GM23248 (cell line): ENCODE results near the gene FAT4.

Source experiments
- EZH2 ChIP-seq: fragments of 200-600 bp; sonication (generic); IDR thresholded peaks from 2 replicates; pipeline ENCODE4 v1.6.1; 2018; ENCODE audit warnings: antibody characterized with exemption, mild to moderate bottlenecking; ENCODE audit not compliant: insufficient read depth, poor library complexity, severe bottlenecking
- EZH2phosphoT487 ChIP-seq: fragments of 200-600 bp; sonication (generic); IDR thresholded peaks from 2 replicates; pipeline ENCODE4 v1.6.1; 2018; ENCODE audit warnings: antibody characterized with exemption, moderate library complexity, mild to moderate bottlenecking, low read depth; ENCODE audit not compliant: insufficient read depth

DNA sequence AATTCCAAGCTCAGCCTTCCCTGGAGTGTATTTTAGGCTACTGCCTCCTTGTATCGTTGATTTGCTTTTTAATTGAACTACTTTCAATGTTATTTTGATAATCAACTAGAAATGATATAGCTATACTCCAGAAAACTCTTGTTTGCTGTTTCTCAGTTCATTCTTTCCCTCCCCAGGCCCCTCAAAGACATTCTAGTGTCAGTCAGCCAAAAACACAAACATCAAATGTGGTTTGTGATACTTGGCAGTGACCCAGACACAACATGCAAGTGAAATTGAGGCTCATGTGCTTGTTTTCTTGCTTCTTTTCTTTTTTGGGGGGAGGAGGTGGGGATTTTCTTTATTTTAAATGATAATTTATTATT lies 7.6 kb downstream of the FAT4 start:
- TF ChIP-seq EZH2, result no peak
- TF ChIP-seq EZH2phosphoT487, result no peak
